Activated T-cell treated with anti-CD3 and anti-CD28 coated beads, Interleukin-2, amount 50 U/mL, for 24 hours (primary cell): ENCODE data around the gene ISYNA1.

Experiments used
- DNase-seq: peaks from one replicate; pipeline ENCODE4 v3.0.0-alpha.2; 2020
- H3K27ac Mint-ChIP-seq: 2 replicates; pipeline ENCODE4 v1.8.0; 2020; ENCODE audit warnings: mild to moderate bottlenecking, mixed read lengths
- H3K27me3 Mint-ChIP-seq: 2 replicates; pipeline ENCODE4 v1.8.0; 2020; ENCODE audit warnings: mixed read lengths
- H3K36me3 Mint-ChIP-seq: 2 replicates; pipeline ENCODE4 v1.8.0; 2020; ENCODE audit warnings: low read depth, mixed read lengths
- H3K4me1 Mint-ChIP-seq: 2 replicates; pipeline ENCODE4 v1.8.0; 2020; ENCODE audit warnings: low read depth, mixed read lengths
- H3K4me3 Mint-ChIP-seq: 2 replicates; pipeline ENCODE4 v1.8.0; 2020; ENCODE audit warnings: mild to moderate bottlenecking, moderate library complexity, mixed read lengths
- H3K9me3 Mint-ChIP-seq: 2 replicates; pipeline ENCODE4 v1.8.0; 2020; ENCODE audit warnings: mixed read lengths

ISYNA1 gene

DNA sequence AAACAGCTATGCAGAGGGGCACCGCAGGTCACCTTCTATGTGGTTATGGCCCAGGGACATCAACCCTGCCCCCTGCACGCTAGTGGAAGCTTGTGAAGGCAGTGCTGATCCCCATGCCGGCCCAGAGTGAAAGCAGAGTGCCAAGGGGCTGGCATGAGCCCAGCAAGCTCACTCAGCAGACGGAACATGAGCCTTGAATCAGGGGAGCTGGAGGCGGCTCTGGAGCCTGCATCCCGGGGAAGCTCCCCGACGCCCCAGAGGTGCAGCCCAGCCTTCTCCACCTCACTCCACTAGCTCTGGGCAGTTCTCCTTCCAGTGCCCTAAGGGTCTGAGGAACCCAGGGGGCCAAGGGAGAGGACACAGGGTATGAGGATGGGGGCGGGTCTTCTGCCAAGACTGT is 19.0 kb upstream of the ISYNA1 start:
- Mint-ChIP-seq H3K9me3 (no peaks in the 10 kb centered on the region), H3K4me3 (no peak overlapping the region), H3K27me3 (no peaks in the 10 kb centered on the region), H3K4me1 (peaks cover 1% of the 10 kb centered on the region), H3K27ac (no peak overlapping the region), H3K36me3 (peaks cover 75% of the 10 kb centered on the region)
- no peak for DNase-seq

DNA sequence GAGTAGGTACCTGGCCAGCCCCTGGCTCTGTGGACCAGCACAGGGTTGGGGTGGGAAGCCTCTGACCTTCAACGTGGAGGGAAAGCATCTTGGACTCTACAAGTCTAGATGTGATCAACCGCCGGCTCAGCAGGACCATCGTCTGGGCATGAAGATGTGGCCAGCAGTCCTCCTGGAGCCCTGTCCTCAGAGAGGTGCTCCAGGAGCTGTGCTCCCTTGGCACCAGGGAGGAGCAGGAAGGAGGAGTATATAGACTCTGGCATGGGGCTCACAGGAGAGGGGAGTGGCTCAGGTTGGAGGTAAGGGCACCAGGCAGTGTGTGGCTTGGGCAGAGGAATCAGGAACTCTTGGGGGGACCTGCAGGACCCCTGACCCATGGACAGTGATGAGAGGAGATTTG is 18.3 kb upstream of the ISYNA1 start:
- DNase-seq = no peak

DNA sequence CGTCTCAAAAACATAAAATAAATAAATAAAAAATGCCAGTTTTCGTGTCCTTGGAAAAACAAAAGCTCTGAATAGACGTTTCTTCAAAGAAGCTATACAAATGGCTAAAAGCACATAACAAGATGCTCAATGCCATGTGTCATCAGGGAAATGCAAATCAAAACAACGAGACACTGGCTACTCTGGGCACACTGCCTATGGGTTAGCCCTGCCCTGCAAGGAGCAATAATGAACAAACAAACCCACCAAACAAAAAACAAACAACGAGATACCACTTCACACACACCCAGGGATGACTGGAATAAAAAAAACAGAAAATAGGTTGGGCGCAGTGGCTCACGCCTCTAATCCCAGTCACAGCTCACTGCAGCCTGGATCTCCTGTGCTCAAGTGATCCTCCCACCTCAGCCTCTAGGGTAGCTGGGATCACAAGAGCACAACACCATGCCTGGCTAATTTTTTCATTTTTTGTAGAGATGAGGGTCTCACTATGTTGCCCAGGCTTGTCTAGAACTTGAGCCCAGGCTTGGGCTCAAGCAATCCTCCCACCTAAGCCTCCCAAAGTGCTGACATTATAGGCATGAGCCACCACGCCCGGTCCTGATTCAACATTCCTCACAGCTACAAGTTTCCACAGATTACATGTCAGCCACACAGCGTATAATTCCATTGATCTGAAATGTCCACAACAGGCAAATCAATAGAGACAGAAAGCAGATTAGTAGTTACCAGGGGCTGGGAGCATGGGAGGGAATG is 15.5 kb upstream of the ISYNA1 start:
- Mint-ChIP-seq H3K4me1 (peaks cover 3% of the 10 kb centered on the region), H3K4me3 (no peak overlapping the region), H3K27ac (peak overlapping the region; percentile 76), H3K36me3 (peaks cover 68% of the 10 kb centered on the region), H3K9me3 (no peaks in the 10 kb centered on the region), H3K27me3 (no peaks in the 10 kb centered on the region)
- DNase-seq = no peak

More for the DNA sequence above, 18.3 kb upstream of the ISYNA1 start:
- peaks cover 68% of the 10 kb centered on the region for H3K36me3 Mint-ChIP-seq
- peak overlapping the region; percentile 50 for H3K27ac Mint-ChIP-seq
- no peaks in the 10 kb centered on the region for H3K4me1 Mint-ChIP-seq
- no peaks in the 10 kb centered on the region for H3K27me3 Mint-ChIP-seq
- H3K4me3 Mint-ChIP-seq = no peak overlapping the region
- no peaks in the 10 kb centered on the region for H3K9me3 Mint-ChIP-seq

DNA sequence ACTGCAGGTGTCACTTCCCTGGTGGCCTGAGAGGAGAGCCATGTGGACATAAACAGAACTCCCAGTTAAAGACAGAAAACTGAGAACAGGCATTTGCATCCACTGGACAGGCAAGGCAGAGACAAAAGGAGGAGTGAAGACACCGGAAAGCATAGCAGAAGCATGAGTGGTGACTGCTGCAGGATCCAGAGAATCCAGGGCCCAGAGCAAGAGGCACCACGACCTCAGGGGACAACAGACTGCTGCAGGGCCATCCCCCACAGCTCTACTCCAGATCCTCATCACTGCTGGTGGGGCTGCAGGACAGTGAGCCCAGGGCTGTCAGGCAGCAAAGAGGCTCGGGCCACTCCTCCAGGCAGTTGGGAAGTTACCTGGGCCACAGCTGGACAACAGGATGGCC is 14.5 kb upstream of the ISYNA1 start:
- no peak for DNase-seq
- Mint-ChIP-seq H3K36me3 (peaks cover 68% of the 10 kb centered on the region), H3K27ac (no peak overlapping the region), H3K9me3 (no peaks in the 10 kb centered on the region), H3K27me3 (no peaks in the 10 kb centered on the region), H3K4me3 (no peak overlapping the region), H3K4me1 (peaks cover 3% of the 10 kb centered on the region)

DNA sequence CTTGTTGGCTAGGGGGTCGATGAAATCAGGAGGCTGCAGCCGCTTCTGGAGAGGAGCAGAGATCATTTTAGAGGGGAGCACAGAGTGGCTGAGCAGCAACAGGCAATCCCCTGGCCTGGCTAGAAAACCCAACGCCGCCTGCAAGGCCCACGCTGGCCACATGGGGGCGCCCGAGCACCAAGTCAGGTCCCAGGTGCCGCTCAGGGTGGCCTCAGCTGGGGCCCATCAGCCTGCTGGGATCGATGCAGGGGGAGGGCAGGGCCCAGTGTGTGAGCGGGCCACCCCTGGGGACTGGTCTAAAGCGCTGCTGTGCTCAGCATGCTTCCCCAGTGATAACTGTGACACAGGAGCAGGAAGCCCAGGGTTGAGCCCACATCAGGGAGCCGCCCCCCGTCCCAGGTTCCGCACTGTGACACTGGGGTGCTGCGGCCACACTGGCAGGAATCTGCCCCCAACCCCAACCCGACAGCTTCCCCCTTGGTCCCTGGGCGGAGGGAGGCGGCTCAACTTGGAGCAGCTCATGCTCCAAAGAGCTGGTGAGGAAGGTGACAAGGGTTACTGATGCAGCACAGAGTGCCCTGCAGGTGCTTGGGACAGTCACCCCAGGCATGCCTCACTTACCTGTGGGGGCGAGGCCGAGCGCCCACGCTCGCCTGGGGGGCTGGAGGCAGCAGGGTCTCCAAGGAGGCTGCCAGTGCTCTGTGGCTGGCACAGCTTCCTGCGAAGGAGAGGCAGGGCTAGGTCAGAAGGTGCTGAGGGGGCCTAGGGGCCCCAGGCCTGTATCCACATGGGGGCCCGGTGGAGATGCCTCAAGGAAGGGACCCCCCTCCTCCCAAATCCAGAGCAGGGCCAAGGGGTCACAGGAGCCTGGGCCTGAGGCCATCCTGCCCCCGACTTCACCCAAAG is 13.3 kb upstream of the ISYNA1 start:
- Mint-ChIP-seq H3K4me1 (peaks cover 3% of the 10 kb centered on the region), H3K27ac (no peak overlapping the region), H3K9me3 (no peaks in the 10 kb centered on the region), H3K36me3 (peaks cover 73% of the 10 kb centered on the region), H3K27me3 (no peaks in the 10 kb centered on the region), H3K4me3 (no peak overlapping the region)
- DNase-seq = peak; percentile 95

DNA sequence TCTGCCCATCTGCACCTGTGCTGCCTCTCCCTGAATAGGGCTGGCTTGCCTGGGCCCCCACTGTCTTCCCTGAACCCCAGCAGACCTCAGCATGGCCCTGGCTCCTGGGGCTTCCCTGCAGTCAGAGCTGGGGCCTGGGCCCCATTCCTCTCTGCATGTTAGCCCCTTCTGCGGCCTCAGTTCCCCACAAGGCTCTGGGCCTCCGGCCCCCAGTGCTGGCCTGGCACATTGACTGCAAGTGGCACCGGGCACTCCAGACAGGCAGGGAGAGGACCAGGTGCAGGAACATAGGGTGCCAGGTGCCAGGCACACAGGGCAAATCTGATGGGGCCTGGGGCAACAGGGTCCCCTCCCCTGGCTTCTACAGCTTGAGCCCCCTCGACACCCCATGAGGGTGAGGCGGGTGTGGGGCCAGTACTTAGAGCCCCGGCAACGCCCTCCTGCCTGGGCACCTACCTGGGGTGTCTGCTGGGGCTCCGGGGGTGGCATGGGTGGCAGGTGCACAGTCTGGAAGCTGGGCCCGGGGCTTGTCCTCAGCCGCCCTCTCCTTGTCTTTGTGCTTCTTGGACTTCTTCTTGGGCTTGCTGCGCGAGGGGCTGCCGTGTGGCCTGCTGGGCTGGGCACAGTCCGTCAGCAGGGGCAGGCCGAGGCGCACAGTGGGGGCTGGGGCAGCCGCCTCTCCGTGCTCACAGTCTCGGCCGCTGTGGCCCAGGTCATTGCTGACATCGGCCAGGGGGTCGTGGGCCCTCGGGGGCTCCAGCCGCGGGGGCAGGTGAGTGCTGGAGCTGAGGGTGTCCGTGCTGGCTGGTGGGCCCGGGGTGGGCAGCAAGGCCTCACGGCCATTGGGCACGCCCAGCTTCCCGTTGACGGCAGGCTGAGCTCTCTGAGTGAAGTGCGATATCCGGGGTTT is 12.3 kb upstream of the ISYNA1 start:
- Mint-ChIP-seq H3K27me3 (no peaks in the 10 kb centered on the region), H3K27ac (no peak overlapping the region), H3K36me3 (peaks cover 69% of the 10 kb centered on the region), H3K4me3 (no peak overlapping the region), H3K4me1 (peaks cover 3% of the 10 kb centered on the region), H3K9me3 (no peaks in the 10 kb centered on the region)
- DNase-seq = no peak

DNA sequence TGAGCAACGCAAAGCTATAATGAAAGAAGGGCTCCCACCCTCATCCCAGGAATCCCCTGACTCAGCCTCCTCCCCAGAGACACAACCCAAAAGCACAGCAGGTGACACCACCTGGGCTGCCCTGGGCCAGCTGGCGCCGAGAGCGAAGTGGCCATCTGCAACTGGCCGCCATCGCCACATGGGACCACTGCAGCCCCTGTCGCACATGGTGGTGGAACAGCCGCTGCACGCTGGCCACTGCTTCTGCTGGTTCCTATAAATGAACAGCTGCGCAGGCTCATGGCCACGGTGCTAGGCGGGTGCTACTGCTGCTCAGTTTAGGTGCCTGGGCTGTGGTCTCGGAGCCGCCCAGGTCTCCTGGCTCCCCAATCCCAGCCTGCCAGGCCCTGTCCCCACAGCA is 11.6 kb upstream of the ISYNA1 start:
- DNase-seq = no peak
- no peaks in the 10 kb centered on the region for H3K27me3 Mint-ChIP-seq
- H3K4me1 Mint-ChIP-seq = peaks cover 3% of the 10 kb centered on the region
- no peak overlapping the region for H3K27ac Mint-ChIP-seq
- no peaks in the 10 kb centered on the region for H3K9me3 Mint-ChIP-seq
- H3K36me3 Mint-ChIP-seq = peaks cover 75% of the 10 kb centered on the region
- H3K4me3 Mint-ChIP-seq = no peak overlapping the region

DNA sequence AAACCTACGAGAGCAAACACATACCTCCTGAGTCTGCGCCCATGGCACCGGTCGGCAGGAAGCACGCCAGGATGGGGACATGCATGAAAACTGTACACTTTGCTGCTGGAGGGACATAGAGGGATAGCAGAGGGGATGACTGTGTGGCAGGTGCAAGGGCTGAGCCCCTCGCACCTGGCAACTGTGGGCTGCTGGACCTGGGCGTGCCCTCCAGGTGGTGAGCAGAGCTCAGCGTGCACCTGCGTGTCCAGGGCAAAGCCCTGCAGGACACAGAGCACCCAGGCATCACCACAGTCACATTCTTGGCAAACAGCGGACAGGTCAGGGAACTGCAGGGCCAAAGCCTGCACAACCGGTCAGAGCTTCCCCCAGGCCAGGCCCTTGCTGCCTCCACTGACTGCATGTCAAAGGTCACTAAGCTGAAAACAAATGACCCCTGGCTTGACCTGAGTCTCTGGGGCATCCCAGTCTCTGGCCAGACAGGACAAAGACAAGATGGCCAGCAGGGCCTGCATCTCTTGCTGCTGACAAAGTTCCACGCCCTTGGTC is 9.0 kb upstream of the ISYNA1 start:
- H3K4me3 Mint-ChIP-seq = no peak overlapping the region
- peaks cover 80% of the 10 kb centered on the region for H3K36me3 Mint-ChIP-seq
- no peak for DNase-seq
- H3K4me1 Mint-ChIP-seq = peaks cover 11% of the 10 kb centered on the region
- H3K27me3 Mint-ChIP-seq = no peaks in the 10 kb centered on the region
- H3K27ac Mint-ChIP-seq = peak overlapping the region; percentile 22
- peaks cover 2% of the 10 kb centered on the region for H3K9me3 Mint-ChIP-seq

DNA sequence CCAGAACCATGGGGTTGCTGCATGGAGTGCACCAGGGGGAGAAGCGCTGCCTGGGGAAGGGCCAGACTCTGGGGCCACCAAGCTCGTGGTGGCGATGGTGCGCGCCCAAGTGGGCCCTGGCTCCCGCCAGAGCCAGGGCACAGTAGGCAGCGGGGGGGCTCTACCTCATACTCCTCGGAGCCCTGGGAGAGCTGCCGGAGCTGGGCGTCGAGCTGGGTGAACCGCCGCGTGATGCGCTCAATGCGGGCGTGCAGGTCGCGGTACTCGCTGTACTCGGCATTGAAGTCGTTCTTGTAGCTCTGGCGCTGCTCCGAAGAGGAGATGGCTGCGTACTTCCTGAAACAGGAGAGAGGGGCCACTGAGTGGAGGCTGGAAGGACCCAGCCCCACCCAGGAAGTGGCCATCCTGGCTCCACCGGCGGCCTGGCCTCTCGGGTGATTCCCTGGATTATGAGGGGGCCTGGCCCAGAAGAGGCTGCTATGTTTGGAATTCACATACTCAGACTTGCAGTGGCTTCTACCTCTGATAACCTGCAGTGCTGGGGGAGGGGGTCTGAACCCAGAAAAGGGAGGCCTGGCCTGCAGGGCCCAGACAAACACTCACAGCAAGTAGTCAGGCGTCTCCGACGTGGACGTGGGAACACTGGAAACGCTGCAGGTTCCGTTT is 8.3 kb upstream of the ISYNA1 start:
- H3K4me1 Mint-ChIP-seq = peaks cover 14% of the 10 kb centered on the region
- H3K4me3 Mint-ChIP-seq = no peak overlapping the region
- no peak for DNase-seq
- H3K27me3 Mint-ChIP-seq = no peaks in the 10 kb centered on the region
- H3K36me3 Mint-ChIP-seq = peaks cover 80% of the 10 kb centered on the region
- no peak overlapping the region for H3K27ac Mint-ChIP-seq
- H3K9me3 Mint-ChIP-seq = peaks cover 2% of the 10 kb centered on the region

DNA sequence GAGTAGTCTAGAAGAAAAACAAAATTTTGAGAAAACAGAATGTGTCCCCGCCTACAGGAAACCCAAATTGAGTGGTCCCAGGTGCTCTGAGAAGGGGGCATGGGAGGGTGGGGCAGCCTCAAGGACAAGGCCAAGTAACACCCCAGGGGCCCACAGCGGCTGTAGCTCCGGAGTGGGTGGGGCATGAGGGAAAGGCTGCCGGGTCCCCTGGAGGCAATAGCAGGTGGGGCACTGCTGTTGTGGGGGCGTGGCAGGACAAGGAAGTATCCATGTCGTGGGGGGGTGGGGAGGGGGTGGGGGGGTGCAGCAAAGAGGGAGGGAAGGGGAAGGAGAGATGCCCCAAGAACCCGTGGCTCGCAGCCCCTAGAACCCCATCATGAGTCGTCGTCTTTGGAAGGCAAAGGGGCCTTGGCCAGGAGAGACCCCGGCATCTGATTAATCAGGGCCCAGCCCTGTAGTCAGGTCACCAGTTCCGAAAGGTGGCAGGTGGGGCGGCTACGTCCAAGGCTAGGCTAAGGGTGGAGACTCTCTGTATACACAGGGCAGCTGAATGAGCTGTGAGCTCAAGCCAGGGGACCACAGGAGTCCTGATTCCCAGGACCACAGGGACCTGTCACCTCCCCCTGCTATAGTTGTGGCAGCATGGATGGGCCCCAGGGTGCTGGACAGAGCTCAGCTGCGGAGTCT is 7.5 kb upstream of the ISYNA1 start:
- Mint-ChIP-seq H3K4me3 (no peak overlapping the region), H3K4me1 (peaks cover 14% of the 10 kb centered on the region), H3K27me3 (no peaks in the 10 kb centered on the region), H3K27ac (no peak overlapping the region), H3K36me3 (peaks cover 72% of the 10 kb centered on the region), H3K9me3 (peaks cover 2% of the 10 kb centered on the region)
- DNase-seq = no peak

DNA sequence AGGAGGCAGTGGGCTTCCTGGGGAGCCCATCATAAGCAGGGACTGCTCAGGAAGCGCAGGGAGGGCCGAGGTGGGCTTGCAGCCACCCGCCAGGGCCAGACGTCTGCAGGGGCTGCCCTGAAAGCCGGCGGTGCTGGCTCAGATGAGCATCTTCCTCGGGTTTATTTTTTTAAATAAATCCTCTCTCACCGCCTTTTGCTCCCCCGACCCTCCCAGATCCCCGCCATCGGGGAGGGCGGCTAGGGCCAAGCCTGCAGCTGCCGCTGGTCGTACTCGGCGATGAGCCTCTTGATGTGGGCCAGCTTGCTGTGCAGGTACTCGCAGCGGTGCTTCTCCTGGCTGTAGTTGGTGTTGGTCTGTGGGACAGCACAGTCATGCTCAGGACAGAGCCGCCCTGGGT is 6.6 kb upstream of the ISYNA1 start:
- DNase-seq = no peak
- Mint-ChIP-seq H3K27ac (no peak overlapping the region), H3K4me1 (peaks cover 15% of the 10 kb centered on the region), H3K4me3 (no peak overlapping the region), H3K27me3 (no peaks in the 10 kb centered on the region), H3K36me3 (peaks cover 65% of the 10 kb centered on the region), H3K9me3 (peaks cover 2% of the 10 kb centered on the region)

DNA sequence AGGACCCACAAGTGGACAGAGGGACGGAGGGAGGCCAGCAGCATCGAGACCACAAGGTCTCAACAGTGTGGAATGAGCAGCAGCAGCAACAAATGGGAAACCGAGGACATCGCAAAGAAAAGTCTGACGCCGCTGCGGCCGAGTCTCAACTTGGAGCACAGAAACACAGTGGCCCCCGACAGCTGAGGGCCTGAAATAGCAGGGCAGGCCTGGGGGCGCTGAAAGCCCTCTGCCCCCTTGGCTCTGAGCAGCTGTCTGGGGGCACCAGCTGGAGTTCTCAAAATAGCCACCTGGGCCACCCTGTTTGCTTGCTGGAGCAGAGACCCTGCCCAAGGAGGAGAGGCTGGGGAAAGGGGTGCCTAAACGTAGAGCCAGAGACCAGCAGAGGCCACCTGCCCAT is 5.9 kb upstream of the ISYNA1 start:
- H3K4me3 Mint-ChIP-seq = no peak overlapping the region
- peaks cover 2% of the 10 kb centered on the region for H3K9me3 Mint-ChIP-seq
- H3K27me3 Mint-ChIP-seq = no peaks in the 10 kb centered on the region
- peaks cover 15% of the 10 kb centered on the region for H3K4me1 Mint-ChIP-seq
- H3K27ac Mint-ChIP-seq = peak overlapping the region; percentile 44
- DNase-seq = no peak
- peaks cover 58% of the 10 kb centered on the region for H3K36me3 Mint-ChIP-seq

DNA sequence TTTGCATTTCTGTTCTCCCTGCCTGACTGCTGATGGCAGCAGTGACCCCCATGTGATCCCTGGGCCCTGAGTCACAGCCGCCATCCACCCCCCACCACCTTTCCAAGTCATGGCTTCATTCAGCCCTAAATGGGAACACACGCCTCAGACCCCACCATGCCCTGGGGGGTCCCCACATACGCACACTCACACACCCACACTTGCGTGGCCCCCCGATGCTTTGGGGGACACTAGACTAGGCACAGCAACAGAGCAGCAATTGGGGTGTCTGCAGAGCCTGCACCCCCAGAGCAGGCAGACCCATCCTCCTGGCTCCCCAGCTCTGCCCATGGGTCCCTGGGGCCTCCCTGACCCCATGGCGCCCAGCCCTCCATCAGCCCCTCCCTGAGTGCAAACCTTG is 5.5 kb upstream of the ISYNA1 start:
- Mint-ChIP-seq H3K27ac (peak overlapping the region; percentile 44), H3K9me3 (peaks cover 2% of the 10 kb centered on the region), H3K27me3 (no peaks in the 10 kb centered on the region), H3K36me3 (peaks cover 54% of the 10 kb centered on the region), H3K4me3 (no peak overlapping the region), H3K4me1 (peaks cover 15% of the 10 kb centered on the region)
- no peak for DNase-seq
